OCI-LY7 (cell line): ENCODE measurements around the gene SNTN. TPM values are rescaled to one million over a fixed set of nuclear protein-coding genes. Genes with fewer than 3 reads are reported as not detected.

Source experiments
- BruUV-seq: library from RNA; stranded (reverse); fragments of 400-500 nt; replicated peaks from 2 replicates; lab custom pipeline; 2021; lab: Mats Ljungman, UMichigan
- CTCF ChIA-PET: fragments of 300-600 bp; sonication (Branson Sonifier 250); formaldehyde crosslinking; loops from one replicate; lab custom pipeline; 2022; ENCODE audit warnings: antibody characterized with exemption; ENCODE audit not compliant: unreplicated experiment; lab: Charles Lee
- POLR2A ChIA-PET: fragments of 300-600 bp; sonication (Branson Sonifier 250); formaldehyde crosslinking; loops from one replicate; lab custom pipeline; 2022; ENCODE audit warnings: antibody characterized with exemption; lab: Charles Lee
- DNase-seq: peaks from one replicate; pipeline ENCODE4 v3.0.0-alpha.2; 2015; ENCODE audit warnings: low spot score
- H2AFZ ChIP-seq: fragments of 200-600 bp; sonication (generic), shearing (Covaris generic); 2 replicates; pipeline ENCODE4 v1.6.1; 2014; ENCODE audit warnings: mild to moderate bottlenecking, antibody characterized with exemption, low read length, moderate library complexity
- H3K27ac ChIP-seq: fragments of 200-600 bp; sonication (generic); 2 replicates; pipeline ENCODE4 v1.5.1; 2014; ENCODE audit warnings: mixed run types, low read depth, mild to moderate bottlenecking, moderate library complexity, low read length, inconsistent platforms; ENCODE audit not compliant: poor library complexity, severe bottlenecking
- H3K36me3 ChIP-seq: fragments of 200-600 bp; sonication (generic); 2 replicates; pipeline ENCODE4 v1.6.1; 2014; ENCODE audit warnings: mild to moderate bottlenecking, antibody characterized with exemption, low read length, moderate library complexity, mixed read lengths; ENCODE audit not compliant: insufficient read depth
- H3K4me1 ChIP-seq: fragments of 200-600 bp; sonication (generic); 2 replicates; pipeline ENCODE4 v1.5.1; 2014; ENCODE audit warnings: mild to moderate bottlenecking, low read length; ENCODE audit not compliant: insufficient read depth, poor library complexity, severe bottlenecking
- H3K4me2 ChIP-seq: fragments of 200-600 bp; sonication (generic); 2 replicates; pipeline ENCODE4 v1.6.1; 2014; ENCODE audit warnings: mild to moderate bottlenecking, low read length
- H3K4me3 ChIP-seq: fragments of 200-600 bp; sonication (generic); 2 replicates; pipeline ENCODE4 v1.5.1; 2014; ENCODE audit warnings: mild to moderate bottlenecking, low read depth, low read length; ENCODE audit not compliant: poor library complexity, severe bottlenecking
- H3K79me2 ChIP-seq: fragments of 200-600 bp; sonication (generic); 2 replicates; pipeline ENCODE4 v1.6.1; 2016; ENCODE audit warnings: low read depth, mild to moderate bottlenecking, low read length, moderate library complexity, mixed read lengths; ENCODE audit not compliant: insufficient read depth
- H3K9me2 ChIP-seq: fragments of 200-600 bp; sonication (generic); 2 replicates; pipeline ENCODE4 v1.6.1; 2016; ENCODE audit warnings: mild to moderate bottlenecking, low read length, mixed read lengths; ENCODE audit not compliant: insufficient read depth
- H3K9me3 ChIP-seq: fragments of 200-600 bp; sonication (generic); 2 replicates; pipeline ENCODE4 v1.6.1; 2014; ENCODE audit warnings: mild to moderate bottlenecking, mixed run types, low read length, mixed read lengths
- H4K20me1 ChIP-seq: fragments of 200-600 bp; sonication (generic); 2 replicates; pipeline ENCODE4 v1.6.1; 2014; ENCODE audit warnings: mild to moderate bottlenecking, antibody characterized with exemption, low read length, moderate library complexity, mixed read lengths; ENCODE audit not compliant: insufficient read depth
- CTCF ChIP-seq: fragments of 200-600 bp; sonication (generic); conservative IDR thresholded peaks from 2 replicates; pipeline ENCODE4 v1.5.1; 2014; ENCODE audit warnings: mild to moderate bottlenecking, antibody characterized with exemption, low read length, moderate library complexity, mixed read lengths
- EZH2phosphoT487 ChIP-seq: fragments of 200-600 bp; sonication (generic); IDR thresholded peaks from 2 replicates; pipeline ENCODE4 v1.6.1; 2018; ENCODE audit warnings: low read depth, borderline replicate concordance, mild to moderate bottlenecking, mixed run types, antibody characterized with exemption, low read length, moderate library complexity, mixed read lengths
- intact Hi-C: fragments of 100-400 bp; cut with micrococcal nuclease; formaldehyde crosslinking; loops from one replicate; pipeline ENCODE4 v1.10.0; 2022; ENCODE audit not compliant: unreplicated experiment
- total RNA-seq, 2 experiments: library from RNA; depleted of rRNA in 1 of 2; stranded (reverse); fragments of >200 nt in 1 of 2; shearing (Covaris generic) in 1 of 2; gene quantifications; 2 replicates each; pipeline ENCODE4 v1.2.3, GENCODE V29; 2014 to 2022

SNTN gene
- total RNA-seq, 2 experiments from 2014 or later = not detected

GRCh38 chr3:63670544-63670943 is 18.1 kb downstream of the SNTN start:
- intact Hi-C loops = no loop called here
- ChIA-PET POLR2A (no interaction called here), CTCF (no interaction called here)
- TF ChIP-seq CTCF (no peak), EZH2phosphoT487 (no peak)
- Histone ChIP-seq H3K27ac (no peak overlapping the region), H4K20me1 (no peaks in the 10 kb centered on the region), H3K9me2 (no peaks in the 10 kb centered on the region), H3K4me2 (no peak overlapping the region), H2AFZ (no peak overlapping the region), H3K4me1 (no peaks in the 10 kb centered on the region), H3K79me2 (no peaks in the 10 kb centered on the region), H3K4me3 (no peak overlapping the region), H3K36me3 (no peaks in the 10 kb centered on the region), H3K9me3 (no peaks in the 10 kb centered on the region)
- no TSS peak for BruUV-seq
- no peak for DNase-seq

- Histone ChIP-seq H3K4me1 (no peaks in the 10 kb centered on the region), H3K4me2 (no peak overlapping the region), H3K4me3 (no peak overlapping the region), H4K20me1 (no peaks in the 10 kb centered on the region), H3K9me3 (no peaks in the 10 kb centered on the region), H3K27ac (no peak overlapping the region), H3K79me2 (no peaks in the 10 kb centered on the region), H2AFZ (no peak overlapping the region), H3K9me2 (no peaks in the 10 kb centered on the region), H3K36me3 (no peaks in the 10 kb centered on the region)
- intact Hi-C loops = no loop called here
- CTCF ChIA-PET = no interaction called here
- no peak for DNase-seq
- TF ChIP-seq EZH2phosphoT487 = no peak
- POLR2A ChIA-PET = no interaction called here
- no TSS peak for BruUV-seq
Observed at GRCh38 chr3:63673111-63673510, 20.6 kb downstream of the SNTN start.

GRCh38 chr3:63674586-63674985 is 22.1 kb downstream of the SNTN start:
- H3K4me1 ChIP-seq = no peaks in the 10 kb centered on the region
- CTCF ChIA-PET = no interaction called here
- POLR2A ChIA-PET = no interaction called here

More at GRCh38 chr3:63674586-63674985, 22.1 kb downstream of the SNTN start:
- H3K36me3 ChIP-seq = no peaks in the 10 kb centered on the region
- H3K4me3 ChIP-seq = no peak overlapping the region
- no TSS peak for BruUV-seq
- TF ChIP-seq EZH2phosphoT487 = no peak
- no peak for TF ChIP-seq CTCF
- DNase-seq = no peak
- H3K79me2 ChIP-seq = no peaks in the 10 kb centered on the region
- no peak overlapping the region for H2AFZ ChIP-seq
- H3K9me3 ChIP-seq = no peaks in the 10 kb centered on the region
- H4K20me1 ChIP-seq = no peaks in the 10 kb centered on the region
- H3K27ac ChIP-seq = no peak overlapping the region
- no peak overlapping the region for H3K4me2 ChIP-seq
- no peaks in the 10 kb centered on the region for H3K9me2 ChIP-seq
- intact Hi-C loops = no loop called here
